Smooth muscle cell of bladder (primary cell): Measurements from ENCODE around the gene MBD3L5. TPM values are rescaled to one million over a fixed set of nuclear protein-coding genes. Genes with fewer than 3 reads are reported as not detected.

Source experiments
- total RNA-seq: library from RNA; depleted of rRNA; stranded (reverse); fragments of >200 nt; gene quantifications from 2 replicates; pipeline ENCODE4 v1.2.3, GENCODE V29; 2014

MBD3L5 gene
- not detected in 2 replicates for total RNA-seq

DNA sequence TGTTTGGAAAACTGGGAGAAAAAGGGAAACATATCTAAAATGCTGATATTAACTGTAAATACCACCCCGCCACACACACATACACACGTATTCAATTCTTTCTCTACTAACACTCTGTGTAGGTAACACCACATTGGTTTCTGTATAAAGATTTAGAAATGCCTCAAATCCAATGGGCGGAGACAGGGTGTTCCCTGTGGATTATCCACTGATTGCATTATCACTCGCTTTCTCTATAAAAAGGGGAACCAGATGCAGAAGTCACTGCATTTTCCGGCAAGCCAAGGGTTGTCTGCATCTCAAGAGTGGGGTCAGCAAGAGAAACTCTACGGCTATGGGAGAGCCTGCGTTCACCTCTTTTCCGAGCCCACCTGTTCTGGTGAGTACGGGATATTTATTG, at the start of gene MBD3L5:
MBD3L5 (plus strand) TSS at position 301 of the 400 bp plus-strand sequence; CDS start at position 335, 34 bp downstream.

DNA sequence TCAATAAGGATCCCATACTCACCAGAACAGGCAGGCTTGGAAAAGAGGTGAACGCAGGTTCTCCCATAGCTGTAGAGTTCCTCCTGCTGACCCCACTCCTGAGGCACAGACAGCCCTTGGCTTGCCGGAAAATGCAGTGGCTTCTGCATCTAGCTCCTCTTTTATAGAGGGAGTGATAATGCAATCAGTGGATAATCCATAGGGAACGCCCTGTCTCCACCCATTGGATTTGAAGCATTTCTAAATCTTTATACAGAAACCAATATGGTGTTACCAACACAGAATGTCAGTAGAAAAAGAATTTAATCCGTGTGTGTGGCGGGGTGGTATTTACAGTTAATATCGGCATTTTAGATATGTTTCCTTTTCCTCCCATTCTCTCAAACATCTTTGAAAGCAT, 9.0 kb upstream of the MBD3L5 start, which contains the start of gene MBD3L2B:
MBD3L2B (minus strand) TSS at position 101 of the 400 bp plus-strand sequence; CDS start at position 67, 34 bp downstream.

DNA sequence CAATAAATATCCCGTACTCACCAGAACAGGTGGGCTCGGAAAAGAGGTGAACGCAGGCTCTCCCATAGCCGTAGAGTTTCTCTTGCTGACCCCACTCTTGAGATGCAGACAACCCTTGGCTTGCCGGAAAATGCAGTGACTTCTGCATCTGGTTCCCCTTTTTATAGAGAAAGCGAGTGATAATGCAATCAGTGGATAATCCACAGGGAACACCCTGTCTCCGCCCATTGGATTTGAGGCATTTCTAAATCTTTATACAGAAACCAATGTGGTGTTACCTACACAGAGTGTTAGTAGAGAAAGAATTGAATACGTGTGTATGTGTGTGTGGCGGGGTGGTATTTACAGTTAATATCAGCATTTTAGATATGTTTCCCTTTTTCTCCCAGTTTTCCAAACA, 9.7 kb downstream of the MBD3L5 start, which contains the start of gene MBD3L4:
MBD3L4 (minus strand) TSS at position 101 of the 400 bp plus-strand sequence; CDS start at position 66, 35 bp downstream.

DNA sequence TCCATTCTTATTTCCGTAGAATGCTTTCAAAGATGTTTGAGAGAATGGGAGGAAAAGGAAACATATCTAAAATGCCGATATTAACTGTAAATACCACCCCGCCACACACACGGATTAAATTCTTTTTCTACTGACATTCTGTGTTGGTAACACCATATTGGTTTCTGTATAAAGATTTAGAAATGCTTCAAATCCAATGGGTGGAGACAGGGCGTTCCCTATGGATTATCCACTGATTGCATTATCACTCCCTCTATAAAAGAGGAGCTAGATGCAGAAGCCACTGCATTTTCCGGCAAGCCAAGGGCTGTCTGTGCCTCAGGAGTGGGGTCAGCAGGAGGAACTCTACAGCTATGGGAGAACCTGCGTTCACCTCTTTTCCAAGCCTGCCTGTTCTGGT, 18.6 kb downstream of the MBD3L5 start, which contains the start of gene MBD3L2:
MBD3L2 (plus strand) TSS at position 301 of the 400 bp plus-strand sequence; CDS start at position 354, 53 bp downstream.

DNA sequence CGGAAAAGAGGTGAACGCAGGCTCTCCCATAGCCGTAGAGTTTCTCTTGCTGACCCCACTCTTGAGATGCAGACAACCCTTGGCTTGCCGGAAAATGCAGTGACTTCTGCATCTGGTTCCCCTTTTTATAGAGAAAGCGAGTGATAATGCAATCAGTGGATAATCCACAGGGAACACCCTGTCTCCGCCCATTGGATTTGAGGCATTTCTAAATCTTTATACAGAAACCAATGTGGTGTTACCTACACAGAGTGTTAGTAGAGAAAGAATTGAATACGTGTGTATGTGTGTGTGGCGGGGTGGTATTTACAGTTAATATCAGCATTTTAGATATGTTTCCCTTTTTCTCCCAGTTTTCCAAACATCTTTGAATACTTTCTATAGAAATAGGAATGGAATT, 28.2 kb downstream of the MBD3L5 start, which contains the start of gene MBD3L3:
MBD3L3 (minus strand) TSS at position 101 of the 400 bp plus-strand sequence; CDS start at position 30, 71 bp downstream.

DNA sequence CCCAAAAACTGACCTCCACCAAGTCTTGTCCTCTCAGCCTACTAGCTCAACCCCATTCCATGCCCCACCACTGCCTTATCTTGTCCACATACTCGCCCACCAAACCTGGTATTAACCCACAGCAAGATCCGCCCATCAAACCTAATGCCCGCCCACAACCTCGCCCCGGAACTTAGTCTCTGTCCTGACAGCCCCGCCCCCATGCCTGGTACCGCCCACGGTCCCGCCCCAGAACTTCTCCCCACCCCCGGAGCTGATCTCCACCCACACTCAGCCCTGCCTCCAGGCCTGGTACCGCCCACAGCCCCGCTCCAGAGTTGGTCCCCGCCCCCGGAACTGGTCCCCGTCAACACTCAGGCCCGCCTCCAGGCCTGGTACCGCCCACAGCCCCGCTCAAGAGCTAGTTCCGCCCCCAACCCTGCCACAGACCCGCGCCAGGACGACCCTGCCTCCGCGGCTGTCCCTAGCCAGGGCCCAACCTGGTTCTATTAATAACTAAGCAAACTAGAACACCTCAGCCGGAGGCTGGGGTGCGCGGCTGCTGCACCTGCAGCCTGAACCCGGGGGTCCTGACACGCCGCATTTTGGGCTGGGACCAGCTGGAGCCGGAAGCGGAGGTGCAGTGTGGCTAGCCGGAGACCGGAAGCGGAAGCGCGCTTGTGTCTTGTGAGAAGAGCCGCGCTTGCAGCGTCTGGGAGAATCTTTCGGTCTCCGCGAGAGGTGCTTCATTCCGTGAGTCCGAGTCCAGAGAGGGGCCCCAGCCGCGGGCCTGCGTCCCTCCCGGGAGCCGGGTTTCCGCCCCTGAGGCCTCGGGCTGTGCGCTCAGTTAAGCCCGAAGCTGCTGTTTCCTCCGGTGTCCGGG, 38.9 kb downstream of the MBD3L5 start, which contains the start of gene ZNF557:
ZNF557 (plus strand) TSS at position 662 of the 862 bp plus-strand sequence. CDS start 5,372 bp downstream, outside the sequence.

Other genes starting within 250 kb of the MBD3L5 start
- not detected in 2 replicates for gene ADGRE1, start 143.0 kb upstream of the MBD3L5 start, total RNA-seq
- gene MBD3L2B, start 9.1 kb upstream of the MBD3L5 start, total RNA-seq = not detected in 2 replicates
- gene MBD3L4, start 9.6 kb downstream of the MBD3L5 start, total RNA-seq = not detected in 2 replicates
- not detected in 2 replicates for gene MBD3L2, start 18.7 kb downstream of the MBD3L5 start, total RNA-seq
- not detected in 2 replicates for gene MBD3L3, start 28.1 kb downstream of the MBD3L5 start, total RNA-seq
- 19.1 and 19.2 TPM in 2 replicates for gene ZNF557, start 39.1 kb downstream of the MBD3L5 start, total RNA-seq